HepG2 (cell line): Measurements from ENCODE around the gene TRIM9.

ENCODE experiments used
- ATF3 ChIP-seq: sonication (generic); formaldehyde crosslinking; IDR thresholded peaks from 2 replicates; pipeline ENCODE4 v1.4.0; 2020; ENCODE audit warnings: missing genetic modification reagents
- EHMT2 ChIP-seq: fragments of 200-600 bp; sonication (generic); IDR thresholded peaks from 2 replicates; pipeline ENCODE4 v1.7.0; 2017; ENCODE audit warnings: antibody characterized with exemption, low read depth, low read length, borderline replicate concordance
- GABPA ChIP-seq, 2 experiments: IDR thresholded peaks; 2 replicates each; pipeline ENCODE4 v1.6.1; 2011 to 2016; ENCODE audit warnings: low read depth in 2 of 2, low read length in 1 of 2, missing biosample characterization in 1 of 2, missing genetic modification characterization in 1 of 2
- HBP1 ChIP-seq: IDR thresholded peaks from 2 replicates; pipeline ENCODE4 v1.6.1; 2016; ENCODE audit warnings: low read depth, control low read depth
- MAFK ChIP-seq, 2 experiments: IDR thresholded peaks in 1 of 2; conservative IDR thresholded peaks in 1 of 2; 2 replicates each; pipeline ENCODE4 v1.6.1; 2011; ENCODE audit warnings: improper control_type of control experiment in 2 of 2, low read length in 2 of 2
- NAIF1 ChIP-seq: sonication (generic); formaldehyde crosslinking; IDR thresholded peaks from 2 replicates; pipeline ENCODE4 v1.5.0; 2020; ENCODE audit warnings: mild to moderate bottlenecking, missing genetic modification reagents, borderline replicate concordance
- POLR2A ChIP-seq, 2 experiments: IDR thresholded peaks; 2 replicates each; pipeline ENCODE4 v1.6.1; 2011; ENCODE audit warnings: low read depth in 2 of 2, low read length in 2 of 2, mild to moderate bottlenecking in 1 of 2, moderate library complexity in 1 of 2; ENCODE audit not compliant: insufficient read depth in 1 of 2
- SIX1 ChIP-seq: sonication (generic); formaldehyde crosslinking; IDR thresholded peaks from 2 replicates; pipeline ENCODE4 v1.4.0; 2020; ENCODE audit warnings: missing genetic modification reagents, borderline replicate concordance
- SOX6 ChIP-seq, 2 experiments: fragments of 450-650 bp in 1 of 2; sonication (generic) in 1 of 2; formaldehyde crosslinking in 1 of 2; IDR thresholded peaks; 2 replicates each; pipeline versions ENCODE4 v1.4.0 to v1.6.1; 2017 to 2020; ENCODE audit warnings: antibody characterized with exemption in 1 of 2, mild to moderate bottlenecking in 1 of 2, missing genetic modification reagents in 1 of 2
- TAF1 ChIP-seq: sonication (generic); formaldehyde crosslinking; IDR thresholded peaks from 2 replicates; pipeline ENCODE4 v1.4.0; 2020; ENCODE audit warnings: missing genetic modification reagents
- ZNF792 ChIP-seq: IDR thresholded peaks from 2 replicates; pipeline ENCODE4 v1.6.1; 2016
- TF ChIP-seq, protein P1 (sequence below): sonication (generic); formaldehyde crosslinking; IDR thresholded peaks from 2 replicates; pipeline ENCODE4 v1.5.0; 2020; ENCODE audit warnings: mild to moderate bottlenecking, missing genetic modification reagents, moderate library complexity

- TF ChIP-seq EHMT2, result no peak
- no peak for TF ChIP-seq GABPA (IDR thresholded peaks at IDR 0.05; ENCODE audit: low read depth, low read length)
- no peak for TF ChIP-seq GABPA (CRISPR knock-in tag; IDR thresholded peaks at IDR 0.05; ENCODE audit: low read depth)
- TF ChIP-seq POLR2A (IDR thresholded peaks at IDR 0.05; ENCODE audit: insufficient read depth in 1 of 2, low read depth in 2 of 2, low read length in 2 of 2), result no peak
- TF ChIP-seq ZNF792 (CRISPR knock-in tag), result no peak
- no peak for TF ChIP-seq HBP1 (CRISPR knock-in tag)
- no peak for TF ChIP-seq TAF1 (CRISPR knock-in tag)
- TF ChIP-seq, protein P1, sequence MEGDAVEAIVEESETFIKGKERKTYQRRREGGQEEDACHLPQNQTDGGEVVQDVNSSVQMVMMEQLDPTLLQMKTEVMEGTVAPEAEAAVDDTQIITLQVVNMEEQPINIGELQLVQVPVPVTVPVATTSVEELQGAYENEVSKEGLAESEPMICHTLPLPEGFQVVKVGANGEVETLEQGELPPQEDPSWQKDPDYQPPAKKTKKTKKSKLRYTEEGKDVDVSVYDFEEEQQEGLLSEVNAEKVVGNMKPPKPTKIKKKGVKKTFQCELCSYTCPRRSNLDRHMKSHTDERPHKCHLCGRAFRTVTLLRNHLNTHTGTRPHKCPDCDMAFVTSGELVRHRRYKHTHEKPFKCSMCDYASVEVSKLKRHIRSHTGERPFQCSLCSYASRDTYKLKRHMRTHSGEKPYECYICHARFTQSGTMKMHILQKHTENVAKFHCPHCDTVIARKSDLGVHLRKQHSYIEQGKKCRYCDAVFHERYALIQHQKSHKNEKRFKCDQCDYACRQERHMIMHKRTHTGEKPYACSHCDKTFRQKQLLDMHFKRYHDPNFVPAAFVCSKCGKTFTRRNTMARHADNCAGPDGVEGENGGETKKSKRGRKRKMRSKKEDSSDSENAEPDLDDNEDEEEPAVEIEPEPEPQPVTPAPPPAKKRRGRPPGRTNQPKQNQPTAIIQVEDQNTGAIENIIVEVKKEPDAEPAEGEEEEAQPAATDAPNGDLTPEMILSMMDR (CRISPR knock-in tag), result no peak
- no peak for TF ChIP-seq SIX1 (CRISPR knock-in tag)
- no peak for TF ChIP-seq MAFK (conservative IDR thresholded peaks at IDR 0.05 in 1 of 2, IDR thresholded peaks at IDR 0.05 in 1 of 2; ENCODE audit: low read length in 2 of 2)
- no peak for TF ChIP-seq NAIF1 (CRISPR knock-in tag)
- TF ChIP-seq ATF3 (CRISPR knock-in tag), result no peak
- no peak for TF ChIP-seq SOX6 (IDR thresholded peaks at IDR 0.05)
- TF ChIP-seq SOX6 (CRISPR knock-in tag; IDR thresholded peaks at IDR 0.05), result no peak
Observed at GRCh38 chr14:50932592-50933495, 162.1 kb downstream of the TRIM9 start.
